Keratinocyte (primary cell): Measurements from ENCODE around the gene CFAP77. TPM values are rescaled to one million over a fixed set of nuclear protein-coding genes. Genes with fewer than 3 reads are reported as not detected.

Experiments used
- DNase-seq: peaks from one replicate; pipeline ENCODE4 v3.0.0-alpha.2; 2011; ENCODE audit warnings: low read depth, missing footprints, low spot score
- FAIRE-seq: peaks from 2 replicates; lab custom pipeline; 2011; peaks lifted over from hg19 to GRCh38; lab: Jason Lieb, UNC
- H2AFZ ChIP-seq: 2 replicates; pipeline ENCODE4 v1.6.0; 2012; ENCODE audit warnings: low read length, control low read depth, inconsistent platforms; ENCODE audit not compliant: control insufficient read depth
- H3K27ac ChIP-seq: 2 replicates; pipeline ENCODE4 v1.5.1; 2011; ENCODE audit warnings: low read length; ENCODE audit not compliant: control insufficient read depth, insufficient read depth
- H3K27me3 ChIP-seq: 3 replicates; pipeline ENCODE4 v1.6.0; 2011; ENCODE audit warnings: low read length; ENCODE audit not compliant: control insufficient read depth, insufficient read depth; ENCODE audit errors: extremely low read depth
- H3K36me3 ChIP-seq, 2 experiments: 2 replicates in 1 of 2; 3 replicates in 1 of 2; pipeline ENCODE4 v1.5.1; 2011; ENCODE audit warnings: low read length in 2 of 2, mild to moderate bottlenecking in 1 of 2; ENCODE audit not compliant: control insufficient read depth in 2 of 2, insufficient read depth in 2 of 2; ENCODE audit errors: extremely low read depth in 1 of 2
- H3K4me1 ChIP-seq: 3 replicates; pipeline ENCODE4 v1.5.1; 2011; ENCODE audit warnings: low read length; ENCODE audit not compliant: control insufficient read depth, insufficient read depth; ENCODE audit errors: extremely low read depth
- H3K4me2 ChIP-seq: 3 replicates; pipeline ENCODE4 v1.6.0; 2011; ENCODE audit warnings: low read depth, low read length; ENCODE audit not compliant: control insufficient read depth, insufficient read depth; ENCODE audit errors: extremely low read depth
- H3K4me3 ChIP-seq, 3 experiments: fragments of 200-600 bp in 1 of 3; sonication (generic) in 1 of 3; 2 replicates in 2 of 3; 3 replicates in 1 of 3; pipeline ENCODE4 v1.5.1; 2011 to 2016; ENCODE audit warnings: low read length in 3 of 3, mild to moderate bottlenecking in 3 of 3, control low read depth in 2 of 3, inconsistent platforms in 1 of 3, low read depth in 1 of 3, mixed read lengths in 1 of 3, mixed run types in 1 of 3, moderate library complexity in 1 of 3; ENCODE audit not compliant: control insufficient read depth in 2 of 3, insufficient read depth in 2 of 3; ENCODE audit errors: extremely low read depth in 1 of 3
- H3K79me2 ChIP-seq: 2 replicates; pipeline ENCODE4 v1.6.0; 2012; ENCODE audit warnings: low read length; ENCODE audit not compliant: control insufficient read depth, insufficient read depth
- H3K9ac ChIP-seq: 3 replicates; pipeline ENCODE4 v1.6.0; 2011; ENCODE audit warnings: low read length; ENCODE audit not compliant: control insufficient read depth, insufficient read depth; ENCODE audit errors: extremely low read depth
- H3K9me1 ChIP-seq: 3 replicates; pipeline ENCODE4 v1.6.0; 2011; ENCODE audit warnings: low read length; ENCODE audit not compliant: control insufficient read depth, insufficient read depth; ENCODE audit errors: extremely low read depth
- H3K9me3 ChIP-seq: 2 replicates; pipeline ENCODE4 v1.5.1; 2012; ENCODE audit warnings: low read depth, low read length; ENCODE audit not compliant: control insufficient read depth
- H4K20me1 ChIP-seq: 3 replicates; pipeline ENCODE4 v1.6.0; 2011; ENCODE audit warnings: low read length; ENCODE audit not compliant: control insufficient read depth, insufficient read depth; ENCODE audit errors: extremely low read depth
- CTCF ChIP-seq, 3 experiments: IDR thresholded peaks in 1 of 3; conservative IDR thresholded peaks in 1 of 3; optimal IDR thresholded peaks in 1 of 3; 2 replicates in 2 of 3; 3 replicates in 1 of 3; pipeline versions ENCODE3 to v1.5.1; 2011; ENCODE audit warnings: low read length in 3 of 3, mild to moderate bottlenecking in 3 of 3, moderate library complexity in 2 of 3, control low read depth in 1 of 3, inconsistent platforms in 1 of 3; ENCODE audit not compliant: insufficient read depth in 2 of 3; ENCODE audit errors: extremely low read depth in 1 of 3
- EZH2 ChIP-seq: IDR thresholded peaks from one replicate; pipeline ENCODE4 v1.6.1; 2012; ENCODE audit warnings: inconsistent platforms, mild to moderate bottlenecking, low read length, moderate library complexity
- dilution Hi-C: fragments of 300-500 bp; cut with MboI; formaldehyde crosslinking; loops from one replicate; pipeline ENCODE4 v1.7.0; 2020; ENCODE audit warnings: low sequenced_read_pairs; ENCODE audit not compliant: extremely low pct_ligation_motif_present
- polyA plus RNA-seq, 5 experiments: library from polyadenylated mRNA; depleted of rRNA in 3 of 5; stranded (reverse) in 3 of 5; stranded (forward) in 1 of 5; unstranded in 1 of 5; fragments of >200 nt; gene quantifications; 1 replicate in 1 of 5; 2 replicates in 3 of 5; 3 replicates in 1 of 5; pipeline versions ENCODE4 v1.2.1 to v1.2.3, GENCODE V29; 2011 to 2012; ENCODE audit warnings: missing spikeins in 2 of 5, low read depth in 1 of 5, low replicate concordance in 1 of 5

Gene CFAP77
- polyA plus RNA-seq, 1 donor (not counting 4 experiments of a cell fraction or from before 2014, with no cell fraction given): not detected

DNA sequence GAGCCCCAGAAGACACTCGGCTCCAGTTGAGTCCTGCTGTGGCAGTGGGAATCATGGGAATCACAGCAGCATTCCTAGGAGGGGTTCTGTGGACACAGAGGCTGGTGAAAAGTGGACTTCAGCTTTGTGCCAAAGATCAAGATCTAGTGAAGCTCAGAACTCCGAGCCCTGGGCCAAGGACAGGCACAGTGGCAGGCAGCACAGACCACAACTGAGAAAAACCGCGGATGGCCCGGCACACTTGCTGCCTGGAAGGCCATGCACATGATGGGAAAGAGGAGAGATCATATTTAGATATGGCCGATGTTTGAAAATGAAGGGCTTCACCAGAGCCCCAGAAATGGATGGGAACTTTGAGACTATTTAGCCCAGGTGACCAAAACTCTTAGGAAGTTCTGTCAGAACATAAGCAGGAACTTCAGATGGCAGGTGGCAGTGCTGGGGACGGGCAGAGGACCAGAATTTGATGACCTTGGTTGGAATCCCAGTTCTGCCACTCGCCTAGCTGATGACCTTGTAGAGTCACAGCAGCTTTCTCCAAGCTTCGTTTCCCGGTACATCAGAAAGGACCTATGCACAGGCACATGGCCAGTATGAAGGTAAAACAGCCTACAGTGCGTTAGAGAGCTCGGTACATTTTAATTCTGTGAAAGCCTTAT lies 190.4 kb downstream of the CFAP77 start:
- no peaks in the 10 kb centered on the region for H3K9me1 ChIP-seq
- H3K4me2 ChIP-seq: no peak overlapping the region
- H3K79me2 ChIP-seq: no peaks in the 10 kb centered on the region
- H3K9me3 ChIP-seq: no peaks in the 10 kb centered on the region
- peaks cover 18 to 23% of the 10 kb centered on the region in 2 experiments for H3K36me3 ChIP-seq
- no peaks in the 10 kb centered on the region for H3K4me1 ChIP-seq
- no peaks in the 10 kb centered on the region for H4K20me1 ChIP-seq
- H3K4me3 ChIP-seq: no peak overlapping the region
- no peaks in the 10 kb centered on the region for H3K27me3 ChIP-seq
- H2AFZ ChIP-seq: no peak overlapping the region
- H3K27ac ChIP-seq: no peak overlapping the region
- dilution Hi-C loops: no loop called here
- no peak for FAIRE-seq
- no peak overlapping the region for H3K9ac ChIP-seq
- TF ChIP-seq EZH2 (no peak), CTCF (optimal IDR thresholded peaks at IDR 0.05 in 1 of 3, IDR thresholded peaks at IDR 0.05 in 1 of 3, conservative IDR thresholded peaks at IDR 0.05 in 1 of 3; ENCODE audit: extremely low read depth in 1 of 3, insufficient read depth in 2 of 3, low read length in 3 of 3) (no peak)
- DNase-seq: no peak

GRCh38 chr9:132602207-132602606 lies 192.2 kb downstream of the CFAP77 start:
- dilution Hi-C loops: no loop called here
- no peak for FAIRE-seq
- H3K4me2 ChIP-seq: no peak overlapping the region

More at GRCh38 chr9:132602207-132602606, 192.2 kb downstream of the CFAP77 start:
- H3K9ac ChIP-seq: no peak overlapping the region
- no peak for DNase-seq
- no peak overlapping the region for H3K27ac ChIP-seq
- peaks cover 25 to 26% of the 10 kb centered on the region in 2 experiments for H3K36me3 ChIP-seq
- H3K79me2 ChIP-seq: no peaks in the 10 kb centered on the region
- TF ChIP-seq CTCF (optimal IDR thresholded peaks at IDR 0.05 in 1 of 3, IDR thresholded peaks at IDR 0.05 in 1 of 3, conservative IDR thresholded peaks at IDR 0.05 in 1 of 3; ENCODE audit: extremely low read depth in 1 of 3, insufficient read depth in 2 of 3, low read length in 3 of 3) (no peak), EZH2 (no peak)
- no peaks in the 10 kb centered on the region for H3K9me1 ChIP-seq
- no peaks in the 10 kb centered on the region for H3K4me1 ChIP-seq
- H3K27me3 ChIP-seq: no peaks in the 10 kb centered on the region
- no peak overlapping the region for H2AFZ ChIP-seq
- H3K4me3 ChIP-seq: no peak overlapping the region
- H3K9me3 ChIP-seq: no peaks in the 10 kb centered on the region
- no peaks in the 10 kb centered on the region for H4K20me1 ChIP-seq
